Fibroblast of lung (primary cell): Measurements from ENCODE around the gene TRPC4AP. TPM values are rescaled to one million over a fixed set of nuclear protein-coding genes. Genes with fewer than 3 reads are reported as not detected.

Source experiments
- DNase-seq, 2 donors: peaks; one replicate each; pipeline versions ENCODE4 v3.0.0 to v3.0.0-alpha.2; 2010; ENCODE audit warnings: low read depth in 2 of 2
- H2AFZ ChIP-seq: 2 replicates; pipeline ENCODE4 v1.5.1; 2012; ENCODE audit warnings: low read length, control low read depth, inconsistent platforms
- H3K27ac ChIP-seq: 2 replicates; pipeline ENCODE4 v1.5.1; 2011; ENCODE audit warnings: low read length, control low read depth; ENCODE audit not compliant: insufficient read depth
- H3K27me3 ChIP-seq: 2 replicates; pipeline ENCODE4 v1.5.1; 2011; ENCODE audit warnings: mild to moderate bottlenecking, low read length; ENCODE audit not compliant: control insufficient read depth, insufficient read depth
- H3K36me3 ChIP-seq: 2 replicates; pipeline ENCODE4 v1.5.1; 2011; ENCODE audit warnings: low read length; ENCODE audit not compliant: control insufficient read depth, insufficient read depth
- H3K4me1 ChIP-seq: 2 replicates; pipeline ENCODE4 v1.5.1; 2011; ENCODE audit warnings: low read length; ENCODE audit not compliant: control insufficient read depth, insufficient read depth; ENCODE audit errors: extremely low read depth
- H3K4me2 ChIP-seq: 2 replicates; pipeline ENCODE4 v1.5.1; 2011; ENCODE audit warnings: low read length, control low read depth; ENCODE audit not compliant: insufficient read depth; ENCODE audit errors: extremely low read depth
- H3K4me3 ChIP-seq, 4 experiments: fragments of 200-600 bp in 1 of 4; sonication (generic) in 1 of 4; replicated peaks in 1 of 4; 2 replicates each; pipeline ENCODE4 v1.5.1; 2011 to 2016; ENCODE audit warnings: low read length in 4 of 4, low read depth in 3 of 4, mild to moderate bottlenecking in 3 of 4, control low read depth in 2 of 4, inconsistent platforms in 1 of 4, mixed read lengths in 1 of 4; ENCODE audit not compliant: insufficient read depth in 1 of 4; ENCODE audit errors: control extremely low read depth in 1 of 4
- H3K79me2 ChIP-seq: 2 replicates; pipeline ENCODE4 v1.5.1; 2012; ENCODE audit warnings: mild to moderate bottlenecking, low read length, inconsistent platforms; ENCODE audit not compliant: control insufficient read depth, insufficient read depth
- H3K9ac ChIP-seq: 2 replicates; pipeline ENCODE4 v1.5.1; 2011; ENCODE audit warnings: mild to moderate bottlenecking, low read length, control low read depth; ENCODE audit not compliant: insufficient read depth
- H3K9me3 ChIP-seq: 2 replicates; pipeline ENCODE4 v1.5.1; 2012; ENCODE audit warnings: low read depth, low read length; ENCODE audit not compliant: control insufficient read depth, insufficient read depth
- H4K20me1 ChIP-seq: 2 replicates; pipeline ENCODE4 v1.5.1; 2011; ENCODE audit warnings: low read length; ENCODE audit not compliant: control insufficient read depth, insufficient read depth; ENCODE audit errors: extremely low read depth
- EZH2 ChIP-seq: IDR thresholded peaks from 2 replicates; pipeline ENCODE4 v1.5.1; 2012; ENCODE audit warnings: low read length, control low read depth, mild to moderate bottlenecking; ENCODE audit errors: missing control alignments
- polyA plus RNA-seq, 2 donors: library from polyadenylated mRNA; depleted of rRNA in 1 of 2; stranded (reverse) in 1 of 2; unstranded in 1 of 2; fragments of >200 nt; gene quantifications; 2 replicates each; pipeline ENCODE4 v1.2.1, GENCODE V29; 2011 to 2012; ENCODE audit warnings: missing spikeins in 1 of 2
- total RNA-seq: library from RNA; depleted of rRNA; stranded (reverse); fragments of >200 nt; gene quantifications from 2 replicates; pipeline ENCODE4 v1.2.1, GENCODE V29; 2014
- TF ChIP-seq, protein P1 (sequence below), 2 donors: IDR thresholded peaks in 1 of 2; conservative IDR thresholded peaks in 1 of 2; 1 replicate in 1 of 2; 2 replicates in 1 of 2; pipeline ENCODE4 v1.5.1; 2011 to 2012; ENCODE audit warnings: low read length in 2 of 2, control low read depth in 1 of 2, inconsistent platforms in 1 of 2, low read depth in 1 of 2, mild to moderate bottlenecking in 1 of 2

The TRPC4AP gene
- total and polyA plus RNA-seq, 2 donors (not counting 1 experiment from before 2014, with no cell fraction given), result 63.1 to 89.7 TPM

DNA sequence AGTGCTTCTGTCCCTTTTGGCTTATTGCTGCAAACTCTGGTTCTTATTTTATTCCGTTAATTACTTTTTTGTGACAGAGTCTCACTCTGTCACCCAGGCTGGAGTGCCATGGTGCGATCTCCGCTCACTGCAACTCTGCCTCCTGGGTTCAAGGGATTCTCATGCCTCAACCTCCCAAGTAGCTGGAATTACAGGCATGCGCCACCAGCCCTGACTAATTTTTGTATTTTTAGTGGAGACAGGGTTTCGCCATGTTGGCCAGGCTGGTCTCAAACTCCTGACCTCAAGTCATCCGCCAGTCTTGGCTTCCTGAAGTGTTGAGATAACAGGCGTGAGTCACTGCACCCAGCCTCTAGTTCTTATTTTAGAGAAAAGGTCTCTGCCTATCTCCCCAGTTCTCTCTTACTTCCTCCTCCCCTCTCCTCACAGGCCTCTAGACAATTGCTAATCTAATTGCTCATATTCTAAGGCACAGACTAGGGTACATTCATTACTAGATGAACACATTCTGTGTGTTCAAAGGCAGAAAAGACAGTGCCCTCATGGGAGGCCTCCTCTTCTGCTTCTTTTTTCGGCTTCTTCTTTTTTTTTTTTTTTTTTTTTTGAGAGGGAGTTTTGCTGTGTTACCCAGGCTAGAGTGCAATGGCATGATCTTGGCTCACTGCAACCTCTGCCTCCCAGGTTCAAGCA is 27.6 kb upstream of the TRPC4AP start:
- DNase-seq, result peak; percentile 61 to 91
- Histone ChIP-seq H2AFZ (no peak overlapping the region), H3K36me3 (peaks cover 6% of the 10 kb centered on the region), H3K9me3 (no peaks in the 10 kb centered on the region), H3K4me1 (peaks cover 11% of the 10 kb centered on the region), H3K4me2 (no peak overlapping the region), H4K20me1 (no peaks in the 10 kb centered on the region), H3K4me3 (no peak overlapping the region), H3K27ac (no peak overlapping the region), H3K79me2 (no peaks in the 10 kb centered on the region), H3K27me3 (no peaks in the 10 kb centered on the region), H3K9ac (no peak overlapping the region)
- TF ChIP-seq EZH2, result no peak
- TF ChIP-seq, protein P1, sequence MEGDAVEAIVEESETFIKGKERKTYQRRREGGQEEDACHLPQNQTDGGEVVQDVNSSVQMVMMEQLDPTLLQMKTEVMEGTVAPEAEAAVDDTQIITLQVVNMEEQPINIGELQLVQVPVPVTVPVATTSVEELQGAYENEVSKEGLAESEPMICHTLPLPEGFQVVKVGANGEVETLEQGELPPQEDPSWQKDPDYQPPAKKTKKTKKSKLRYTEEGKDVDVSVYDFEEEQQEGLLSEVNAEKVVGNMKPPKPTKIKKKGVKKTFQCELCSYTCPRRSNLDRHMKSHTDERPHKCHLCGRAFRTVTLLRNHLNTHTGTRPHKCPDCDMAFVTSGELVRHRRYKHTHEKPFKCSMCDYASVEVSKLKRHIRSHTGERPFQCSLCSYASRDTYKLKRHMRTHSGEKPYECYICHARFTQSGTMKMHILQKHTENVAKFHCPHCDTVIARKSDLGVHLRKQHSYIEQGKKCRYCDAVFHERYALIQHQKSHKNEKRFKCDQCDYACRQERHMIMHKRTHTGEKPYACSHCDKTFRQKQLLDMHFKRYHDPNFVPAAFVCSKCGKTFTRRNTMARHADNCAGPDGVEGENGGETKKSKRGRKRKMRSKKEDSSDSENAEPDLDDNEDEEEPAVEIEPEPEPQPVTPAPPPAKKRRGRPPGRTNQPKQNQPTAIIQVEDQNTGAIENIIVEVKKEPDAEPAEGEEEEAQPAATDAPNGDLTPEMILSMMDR (conservative IDR thresholded peaks at IDR 0.05 in 1 of 2, IDR thresholded peaks at IDR 0.05 in 1 of 2; ENCODE audit: low read depth in 1 of 2, low read length in 2 of 2), result no peak

DNA sequence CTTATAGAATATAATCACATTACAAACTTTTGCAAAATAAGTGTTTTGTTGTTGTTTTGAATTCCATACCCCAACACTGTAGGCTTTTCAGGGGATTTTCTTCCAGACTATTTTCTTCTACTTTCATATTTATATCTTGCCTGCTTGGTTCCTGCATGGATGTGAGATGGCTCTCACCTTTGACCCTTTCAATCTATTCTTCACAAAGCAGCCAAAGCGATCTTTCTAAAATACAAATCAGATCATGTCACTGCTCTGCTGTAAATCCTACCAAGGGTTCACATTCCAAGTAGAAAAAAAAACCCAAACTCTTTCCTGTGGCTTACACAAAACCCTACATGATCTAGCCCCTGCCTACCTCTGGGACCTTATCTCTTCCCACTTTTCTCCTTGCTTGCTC is 25.0 kb upstream of the TRPC4AP start:
- H3K4me1 ChIP-seq, result peaks cover 11% of the 10 kb centered on the region
- H3K9me3 ChIP-seq, result no peaks in the 10 kb centered on the region
- H3K4me2 ChIP-seq, result no peak overlapping the region
- no peak overlapping the region for H3K9ac ChIP-seq
- no peak for DNase-seq
- no peaks in the 10 kb centered on the region for H3K27me3 ChIP-seq
- no peaks in the 10 kb centered on the region for H4K20me1 ChIP-seq
- no peak overlapping the region for H3K4me3 ChIP-seq
- no peaks in the 10 kb centered on the region for H3K79me2 ChIP-seq
- no peak overlapping the region for H2AFZ ChIP-seq
- H3K27ac ChIP-seq, result no peak overlapping the region
- peaks cover 6% of the 10 kb centered on the region for H3K36me3 ChIP-seq
- TF ChIP-seq, protein P1 (conservative IDR thresholded peaks at IDR 0.05 in 1 of 2, IDR thresholded peaks at IDR 0.05 in 1 of 2; ENCODE audit: low read depth in 1 of 2, low read length in 2 of 2), result no peak
- no peak for TF ChIP-seq EZH2

DNA sequence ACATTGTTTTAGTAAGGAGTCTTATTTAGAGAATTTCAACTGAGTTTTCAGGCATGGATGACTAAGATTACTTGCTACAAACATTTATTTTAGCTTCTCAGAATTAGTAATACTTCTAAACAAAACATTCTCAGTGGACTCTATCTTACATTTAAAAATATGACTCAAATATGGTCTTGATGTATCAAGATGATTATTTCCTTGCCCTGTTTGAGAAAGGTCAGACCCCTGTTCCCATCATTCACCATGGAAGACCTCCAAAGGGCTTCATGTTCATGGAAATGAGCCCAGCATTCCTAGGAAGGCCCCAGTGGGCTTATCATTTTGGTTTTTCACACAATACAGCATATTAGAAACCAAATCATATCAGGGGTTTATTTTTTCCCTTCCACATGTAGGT is 24.6 kb upstream of the TRPC4AP start:
- no peak overlapping the region for H3K27ac ChIP-seq
- peaks cover 6% of the 10 kb centered on the region for H3K36me3 ChIP-seq
- no peaks in the 10 kb centered on the region for H4K20me1 ChIP-seq
- H3K9me3 ChIP-seq, result no peaks in the 10 kb centered on the region
- H3K4me2 ChIP-seq, result no peak overlapping the region
- H3K4me1 ChIP-seq, result peaks cover 11% of the 10 kb centered on the region
- no peak overlapping the region for H3K9ac ChIP-seq
- no peak overlapping the region for H2AFZ ChIP-seq
- DNase-seq, result peak; percentile 39 to 43
- no peaks in the 10 kb centered on the region for H3K27me3 ChIP-seq
- no peaks in the 10 kb centered on the region for H3K79me2 ChIP-seq
- no peak overlapping the region for H3K4me3 ChIP-seq
- TF ChIP-seq, protein P1 (conservative IDR thresholded peaks at IDR 0.05 in 1 of 2, IDR thresholded peaks at IDR 0.05 in 1 of 2; ENCODE audit: low read depth in 1 of 2, low read length in 2 of 2), result no peak
- no peak for TF ChIP-seq EZH2
